Nephron (organoid): ENCODE data around the gene CDH23.

Source experiments
- H3K27ac Mint-ChIP-seq, 3 experiments: 2 replicates each; pipeline ENCODE4 v1.8.0; 2020; ENCODE audit warnings: mixed read lengths in 3 of 3, mild to moderate bottlenecking in 2 of 3, moderate library complexity in 1 of 3
- H3K27me3 Mint-ChIP-seq: 2 replicates; pipeline ENCODE4 v1.8.0; 2021; ENCODE audit warnings: low read depth, mild to moderate bottlenecking, moderate library complexity, mixed read lengths
- H3K36me3 Mint-ChIP-seq: 2 replicates; pipeline ENCODE4 v1.8.0; 2020; ENCODE audit warnings: low read depth, mixed read lengths
- H3K4me1 Mint-ChIP-seq: 2 replicates; pipeline ENCODE4 v1.8.0; 2020; ENCODE audit warnings: mixed read lengths
- H3K4me3 Mint-ChIP-seq, 3 experiments: 2 replicates each; pipeline ENCODE4 v1.8.0; 2020; ENCODE audit warnings: mild to moderate bottlenecking in 3 of 3, mixed read lengths in 3 of 3, moderate library complexity in 2 of 3
- H3K9me3 Mint-ChIP-seq: 2 replicates; pipeline ENCODE4 v1.8.0; 2020; ENCODE audit warnings: mixed read lengths
- CTCF ChIP-seq, 3 experiments: fragments of 200-600 bp; sonication (generic); IDR thresholded peaks; one replicate each; pipeline ENCODE4 v1.5.0; 2021; ENCODE audit warnings: antibody characterized with exemption in 3 of 3; ENCODE audit not compliant: unreplicated experiment in 3 of 3

CDH23 gene

GRCh38 chr10:71471006-71471405 is 74.3 kb downstream of the CDH23 start:
- Mint-ChIP-seq H3K27ac (peak overlapping the region in 2 of 3 experiments; percentile 1 to 18), H3K4me1 (peaks cover 42% of the 10 kb centered on the region), H3K4me3 (no peak overlapping the region)

GRCh38 chr10:71471957-71472365 is 75.2 kb downstream of the CDH23 start:
- no peak overlapping the region for H3K4me3 Mint-ChIP-seq

More at GRCh38 chr10:71471006-71471405, 74.3 kb downstream of the CDH23 start:
- no peaks in the 10 kb centered on the region for H3K27me3 Mint-ChIP-seq
- no peaks in the 10 kb centered on the region for H3K9me3 Mint-ChIP-seq
- no peak for TF ChIP-seq CTCF (IDR thresholded peaks at IDR 0.05; ENCODE audit: unreplicated experiment in 3 of 3)
- no peaks in the 10 kb centered on the region for H3K36me3 Mint-ChIP-seq

DNA sequence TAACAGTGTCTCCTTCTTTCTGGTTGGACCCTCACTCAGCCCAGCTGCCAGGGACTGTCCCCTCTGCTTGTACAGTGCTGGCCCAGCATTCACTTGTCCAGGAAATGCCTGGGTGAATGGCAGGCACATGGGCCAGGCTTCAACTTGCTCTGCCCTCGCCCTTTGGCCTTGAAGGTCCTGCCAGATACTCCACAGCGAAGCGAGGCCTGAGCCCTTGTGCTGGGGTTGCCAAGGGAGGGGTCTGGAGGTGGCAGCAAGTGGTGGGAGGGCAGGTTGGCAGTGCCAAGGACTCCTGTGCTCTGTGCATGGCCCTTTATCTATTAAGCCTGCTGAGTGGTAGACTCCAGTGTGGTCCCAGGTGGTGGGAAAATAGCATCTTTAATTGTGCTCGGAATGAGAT is 75.7 kb downstream of the CDH23 start:
- Mint-ChIP-seq H3K9me3 (no peaks in the 10 kb centered on the region), H3K4me1 (peaks cover 54% of the 10 kb centered on the region), H3K36me3 (no peaks in the 10 kb centered on the region), H3K4me3 (no peak overlapping the region), H3K27me3 (peaks cover 7% of the 10 kb centered on the region), H3K27ac (peak overlapping the region in 2 of 3 experiments; percentile 16 to 27)
- no peak for TF ChIP-seq CTCF (IDR thresholded peaks at IDR 0.05; ENCODE audit: unreplicated experiment in 3 of 3)

More at GRCh38 chr10:71471957-71472365, 75.2 kb downstream of the CDH23 start:
- peak overlapping the region in 2 of 3 experiments; percentile 18 for H3K27ac Mint-ChIP-seq
- no peaks in the 10 kb centered on the region for H3K36me3 Mint-ChIP-seq
- H3K4me1 Mint-ChIP-seq = peaks cover 51% of the 10 kb centered on the region
- no peak for TF ChIP-seq CTCF (IDR thresholded peaks at IDR 0.05; ENCODE audit: unreplicated experiment in 3 of 3)
- H3K27me3 Mint-ChIP-seq = peaks cover 4% of the 10 kb centered on the region
- no peaks in the 10 kb centered on the region for H3K9me3 Mint-ChIP-seq

GRCh38 chr10:71472912-71473311 is 76.2 kb downstream of the CDH23 start:
- no peaks in the 10 kb centered on the region for H3K9me3 Mint-ChIP-seq

DNA sequence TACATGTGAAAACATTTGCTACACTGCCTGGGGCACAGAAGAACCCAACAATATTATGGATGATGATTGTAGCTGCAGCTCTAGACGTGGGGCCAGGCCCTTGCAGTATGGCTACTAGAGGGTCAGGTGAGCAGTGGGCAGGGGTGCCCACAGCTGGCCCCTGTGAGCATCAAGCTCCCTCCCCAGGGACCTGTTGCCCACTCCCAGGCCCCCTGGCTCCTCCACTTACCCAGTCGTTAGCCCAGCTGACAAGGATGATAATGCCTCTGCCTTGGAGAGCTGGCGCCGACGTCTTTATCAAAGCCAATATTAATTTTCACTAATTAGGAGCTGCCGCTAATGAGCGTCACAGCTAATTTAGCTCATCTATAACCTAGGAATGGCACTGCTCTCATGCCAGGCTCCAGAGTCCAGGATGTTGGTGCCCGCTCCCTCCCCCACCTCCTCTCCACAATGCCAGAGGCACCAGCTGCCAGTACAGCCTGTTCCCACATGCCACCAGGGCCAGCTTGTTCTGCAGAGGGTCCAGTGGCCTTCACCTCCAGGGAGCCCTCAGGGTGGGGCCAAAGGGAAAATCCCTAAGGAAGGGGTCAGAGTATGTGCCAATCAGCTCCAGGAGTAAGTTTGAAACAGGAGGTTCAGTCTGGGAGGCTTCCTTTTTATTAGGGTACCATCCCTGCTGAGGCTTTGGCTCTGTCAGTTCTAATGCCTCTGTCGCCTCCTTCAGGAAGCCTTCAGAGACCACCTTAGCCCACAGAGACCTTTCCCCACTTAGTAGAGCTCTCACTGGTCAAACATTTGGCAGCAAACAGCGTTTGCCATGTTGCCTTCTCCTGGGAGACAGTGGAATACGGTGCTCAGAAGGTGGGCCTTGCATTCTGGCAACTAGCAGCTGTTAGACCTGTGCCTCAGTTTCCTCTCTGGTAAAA is 77.2 kb downstream of the CDH23 start:
- H3K36me3 Mint-ChIP-seq = no peaks in the 10 kb centered on the region
- no peaks in the 10 kb centered on the region for H3K9me3 Mint-ChIP-seq
- H3K27ac Mint-ChIP-seq = no peak overlapping the region
- peaks cover 10% of the 10 kb centered on the region for H3K27me3 Mint-ChIP-seq
- H3K4me3 Mint-ChIP-seq = no peak overlapping the region
- H3K4me1 Mint-ChIP-seq = peaks cover 64% of the 10 kb centered on the region
- no peak for TF ChIP-seq CTCF (IDR thresholded peaks at IDR 0.05; ENCODE audit: unreplicated experiment in 3 of 3)

More at GRCh38 chr10:71472912-71473311, 76.2 kb downstream of the CDH23 start:
- Mint-ChIP-seq H3K27ac (peak overlapping the region in 2 of 3 experiments; percentile 16 to 27), H3K36me3 (no peaks in the 10 kb centered on the region), H3K4me1 (peaks cover 58% of the 10 kb centered on the region), H3K27me3 (peaks cover 10% of the 10 kb centered on the region), H3K4me3 (no peak overlapping the region)
- no peak for TF ChIP-seq CTCF (IDR thresholded peaks at IDR 0.05; ENCODE audit: unreplicated experiment in 3 of 3)
